HCT116 (cell line): ENCODE data around the gene MAST4.
A peak's percentile ranks its signal among the peaks of the same experiment; 100 is the strongest.

Source experiments
- CEBPB ChIP-seq: IDR thresholded peaks from 2 replicates; pipeline ENCODE4 v1.6.1; 2012; ENCODE audit warnings: low read depth
- ELF1 ChIP-seq: IDR thresholded peaks from 2 replicates; pipeline ENCODE4 v1.6.1; 2012; ENCODE audit warnings: low read depth, borderline replicate concordance
- EZH2 ChIP-seq: fragments of 200-600 bp; sonication (generic); IDR thresholded peaks from 2 replicates; pipeline ENCODE4 v1.6.1; 2017; ENCODE audit warnings: antibody characterized with exemption, mixed run types
- POLR2A ChIP-seq: IDR thresholded peaks from 2 replicates; pipeline ENCODE4 v1.7.0; 2011; ENCODE audit warnings: borderline replicate concordance; ENCODE audit not compliant: insufficient read depth, insufficient read length; ENCODE audit errors: extremely low read depth
- SIN3A ChIP-seq: IDR thresholded peaks from 2 replicates; pipeline ENCODE4 v1.6.1; 2012; ENCODE audit warnings: low read depth
- TCF7L2 ChIP-seq: IDR thresholded peaks from 2 replicates; pipeline ENCODE4 v1.7.0; 2011; ENCODE audit warnings: borderline replicate concordance, inconsistent platforms; ENCODE audit not compliant: insufficient read depth, insufficient read length; ENCODE audit errors: extremely low read depth
- TF ChIP-seq, protein P1 (sequence below), 3 experiments: fragments of 200-600 bp in 1 of 3; sonication (generic) in 1 of 3; IDR thresholded peaks in 2 of 3; conservative IDR thresholded peaks in 1 of 3; 2 replicates each; pipeline ENCODE4 v1.5.1; 2012 to 2017; ENCODE audit warnings: low read depth in 2 of 3, low read length in 2 of 3, antibody characterized with exemption in 1 of 3, borderline replicate concordance in 1 of 3, control low read depth in 1 of 3, mild to moderate bottlenecking in 1 of 3, mixed read lengths in 1 of 3, mixed run types in 1 of 3, moderate library complexity in 1 of 3; ENCODE audit not compliant: insufficient read depth in 1 of 3
- TF ChIP-seq, protein P2 (sequence below): IDR thresholded peaks from 2 replicates; pipeline ENCODE4 v1.6.1; 2012

DNA sequence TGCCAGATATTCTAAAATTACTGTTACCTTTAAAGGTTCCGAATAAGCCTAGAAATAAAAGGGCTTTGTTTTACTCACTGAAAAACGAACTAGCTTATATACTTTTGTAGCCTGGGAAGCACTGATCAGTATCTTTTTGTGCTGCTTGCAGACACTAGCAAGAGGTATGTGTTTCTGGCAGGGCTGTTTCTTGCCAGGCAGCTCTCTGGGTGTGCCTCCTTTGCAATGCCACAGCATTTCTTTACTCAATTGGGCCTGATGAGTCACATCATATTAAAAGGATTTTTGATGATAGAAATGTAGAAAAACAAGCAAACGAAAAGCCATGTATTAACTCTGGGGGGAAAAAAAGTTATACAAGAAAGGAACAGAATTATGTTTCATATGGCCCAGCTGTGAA is 564.8 kb downstream of the MAST4 start:
- TF ChIP-seq, protein P1, sequence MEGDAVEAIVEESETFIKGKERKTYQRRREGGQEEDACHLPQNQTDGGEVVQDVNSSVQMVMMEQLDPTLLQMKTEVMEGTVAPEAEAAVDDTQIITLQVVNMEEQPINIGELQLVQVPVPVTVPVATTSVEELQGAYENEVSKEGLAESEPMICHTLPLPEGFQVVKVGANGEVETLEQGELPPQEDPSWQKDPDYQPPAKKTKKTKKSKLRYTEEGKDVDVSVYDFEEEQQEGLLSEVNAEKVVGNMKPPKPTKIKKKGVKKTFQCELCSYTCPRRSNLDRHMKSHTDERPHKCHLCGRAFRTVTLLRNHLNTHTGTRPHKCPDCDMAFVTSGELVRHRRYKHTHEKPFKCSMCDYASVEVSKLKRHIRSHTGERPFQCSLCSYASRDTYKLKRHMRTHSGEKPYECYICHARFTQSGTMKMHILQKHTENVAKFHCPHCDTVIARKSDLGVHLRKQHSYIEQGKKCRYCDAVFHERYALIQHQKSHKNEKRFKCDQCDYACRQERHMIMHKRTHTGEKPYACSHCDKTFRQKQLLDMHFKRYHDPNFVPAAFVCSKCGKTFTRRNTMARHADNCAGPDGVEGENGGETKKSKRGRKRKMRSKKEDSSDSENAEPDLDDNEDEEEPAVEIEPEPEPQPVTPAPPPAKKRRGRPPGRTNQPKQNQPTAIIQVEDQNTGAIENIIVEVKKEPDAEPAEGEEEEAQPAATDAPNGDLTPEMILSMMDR (IDR thresholded peaks at IDR 0.05 in 2 of 3, conservative IDR thresholded peaks at IDR 0.05 in 1 of 3; ENCODE audit: borderline replicate concordance in 1 of 3, insufficient read depth in 1 of 3, low read depth in 2 of 3, low read length in 2 of 3) = no peak
- TF ChIP-seq POLR2A (no peak), EZH2 (no peak), ELF1 (no peak), CEBPB (peak; percentile 15; the same call in 1 of the 2 replicates), TCF7L2 (no peak), SIN3A (no peak)
- TF ChIP-seq, protein P2, sequence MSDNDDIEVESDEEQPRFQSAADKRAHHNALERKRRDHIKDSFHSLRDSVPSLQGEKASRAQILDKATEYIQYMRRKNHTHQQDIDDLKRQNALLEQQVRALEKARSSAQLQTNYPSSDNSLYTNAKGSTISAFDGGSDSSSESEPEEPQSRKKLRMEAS = no peak
